Measurements from ENCODE around the gene A1BG.

A1BG gene

DNA sequence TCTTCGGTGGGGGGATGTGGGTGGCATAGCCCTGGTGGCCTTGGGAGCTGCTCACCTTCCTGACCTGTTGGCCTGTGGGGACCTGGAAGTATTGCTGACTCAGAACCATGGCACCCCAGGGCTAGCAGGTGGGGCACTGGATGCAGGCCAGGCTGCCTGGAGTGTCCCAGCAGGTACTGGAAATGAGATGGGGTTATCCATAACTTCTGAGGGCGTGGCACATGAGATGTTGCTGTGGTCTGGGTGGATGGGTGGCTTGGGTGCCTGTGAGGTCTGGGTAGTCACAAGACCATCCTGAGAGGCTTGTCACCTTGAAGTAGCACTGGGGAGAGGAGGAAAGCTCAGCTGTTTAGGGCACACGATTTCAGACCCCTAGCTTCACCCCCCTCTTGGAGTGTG lies 41.5 kb upstream of the A1BG start:
- DNase-seq (ENCODE audit: low read depth): no peak
- TF ChIP-seq, protein P1, sequence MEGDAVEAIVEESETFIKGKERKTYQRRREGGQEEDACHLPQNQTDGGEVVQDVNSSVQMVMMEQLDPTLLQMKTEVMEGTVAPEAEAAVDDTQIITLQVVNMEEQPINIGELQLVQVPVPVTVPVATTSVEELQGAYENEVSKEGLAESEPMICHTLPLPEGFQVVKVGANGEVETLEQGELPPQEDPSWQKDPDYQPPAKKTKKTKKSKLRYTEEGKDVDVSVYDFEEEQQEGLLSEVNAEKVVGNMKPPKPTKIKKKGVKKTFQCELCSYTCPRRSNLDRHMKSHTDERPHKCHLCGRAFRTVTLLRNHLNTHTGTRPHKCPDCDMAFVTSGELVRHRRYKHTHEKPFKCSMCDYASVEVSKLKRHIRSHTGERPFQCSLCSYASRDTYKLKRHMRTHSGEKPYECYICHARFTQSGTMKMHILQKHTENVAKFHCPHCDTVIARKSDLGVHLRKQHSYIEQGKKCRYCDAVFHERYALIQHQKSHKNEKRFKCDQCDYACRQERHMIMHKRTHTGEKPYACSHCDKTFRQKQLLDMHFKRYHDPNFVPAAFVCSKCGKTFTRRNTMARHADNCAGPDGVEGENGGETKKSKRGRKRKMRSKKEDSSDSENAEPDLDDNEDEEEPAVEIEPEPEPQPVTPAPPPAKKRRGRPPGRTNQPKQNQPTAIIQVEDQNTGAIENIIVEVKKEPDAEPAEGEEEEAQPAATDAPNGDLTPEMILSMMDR (IDR thresholded peaks at IDR 0.05; ENCODE audit: low read depth, low read length, missing control alignments): no peak
- no peak overlapping the region for H3K4me3 ChIP-seq (ENCODE audit: low read depth, low read length)
- in situ Hi-C loops (cut with HindIII; ENCODE audit: low sequenced_read_pairs): no loop called here

DNA sequence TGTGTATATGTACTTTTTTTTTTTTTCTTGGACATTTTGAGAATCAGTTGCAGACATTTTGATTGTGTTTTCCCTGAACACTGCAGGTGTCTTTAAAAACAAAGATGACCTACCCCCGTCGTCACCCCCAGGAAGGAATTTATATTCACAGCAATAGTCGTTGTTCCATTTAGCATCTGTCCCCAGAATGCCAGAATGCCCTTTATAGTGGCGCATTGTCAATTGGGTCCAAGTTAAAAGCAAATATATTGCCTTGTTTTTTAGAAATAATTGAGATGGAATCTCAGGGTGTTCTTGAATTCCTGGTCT lies 40.4 kb upstream of the A1BG start:
- TF ChIP-seq, protein P1 (IDR thresholded peaks at IDR 0.05; ENCODE audit: low read depth, low read length, missing control alignments): no peak
- in situ Hi-C loops (cut with HindIII; ENCODE audit: low sequenced_read_pairs): no loop called here
- H3K4me3 ChIP-seq (ENCODE audit: low read depth, low read length): no peak overlapping the region
- DNase-seq (ENCODE audit: low read depth): no peak

DNA sequence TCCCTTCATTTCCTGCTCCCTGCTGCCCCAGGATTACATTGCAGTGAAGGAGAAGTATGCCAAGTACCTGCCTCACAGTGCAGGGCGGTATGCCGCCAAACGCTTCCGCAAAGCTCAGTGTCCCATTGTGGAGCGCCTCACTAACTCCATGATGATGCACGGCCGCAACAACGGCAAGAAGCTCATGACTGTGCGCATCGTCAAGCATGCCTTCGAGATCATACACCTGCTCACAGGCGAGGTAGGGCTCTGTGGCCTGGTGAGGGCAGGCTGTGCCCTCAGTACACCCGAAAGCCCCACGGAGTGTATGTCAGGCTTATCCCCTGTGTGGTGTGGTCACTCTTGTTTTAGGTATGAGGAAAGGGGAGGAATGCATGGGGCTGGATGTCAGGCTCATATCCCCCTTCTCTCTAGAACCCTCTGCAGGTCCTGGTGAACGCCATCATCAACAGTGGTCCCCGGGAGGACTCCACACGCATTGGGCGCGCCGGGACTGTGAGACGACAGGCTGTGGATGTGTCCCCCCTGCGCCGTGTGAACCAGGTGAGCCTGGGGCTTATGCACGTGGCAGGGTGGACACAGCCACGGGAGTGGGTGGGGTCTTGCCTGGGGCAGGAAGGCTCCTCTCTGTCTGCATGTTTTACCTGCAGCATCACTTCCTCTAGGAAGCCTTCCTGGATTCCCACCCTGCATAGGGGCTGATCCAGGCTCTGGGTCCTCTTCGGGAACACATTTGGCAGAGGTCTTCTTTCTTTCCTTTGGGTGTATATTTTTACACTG lies 39.8 kb upstream of the A1BG start:
- TF ChIP-seq, protein P1 (IDR thresholded peaks at IDR 0.05; ENCODE audit: low read depth, low read length, missing control alignments): no peak
- no peak for DNase-seq (ENCODE audit: low read depth)
- H3K4me3 ChIP-seq (ENCODE audit: low read depth, low read length): no peak overlapping the region
- in situ Hi-C loops (cut with HindIII; ENCODE audit: low sequenced_read_pairs): no loop called here

DNA sequence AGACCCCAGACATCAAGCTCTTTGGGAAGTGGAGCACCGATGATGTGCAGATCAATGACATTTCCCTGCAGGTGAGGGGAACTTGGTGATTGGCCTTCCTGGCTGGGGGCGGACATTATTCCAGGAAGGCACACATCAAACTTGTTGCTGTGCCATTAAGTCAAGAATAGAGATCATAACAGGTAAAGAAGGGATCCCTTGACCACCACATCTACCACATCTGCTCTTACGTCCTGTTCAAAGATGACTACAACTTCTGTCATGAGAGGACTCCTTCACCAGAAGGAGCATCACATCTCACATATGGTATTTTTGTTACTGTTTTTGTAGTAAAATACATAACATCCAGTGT lies 34.9 kb upstream of the A1BG start:
- TF ChIP-seq, protein P1 (IDR thresholded peaks at IDR 0.05; ENCODE audit: low read depth, low read length, missing control alignments): no peak
- no peak for DNase-seq (ENCODE audit: low read depth)
- H3K4me3 ChIP-seq (ENCODE audit: low read depth, low read length): peak overlapping the region; percentile 88
- in situ Hi-C loops (cut with HindIII; ENCODE audit: low sequenced_read_pairs): no loop called here

DNA sequence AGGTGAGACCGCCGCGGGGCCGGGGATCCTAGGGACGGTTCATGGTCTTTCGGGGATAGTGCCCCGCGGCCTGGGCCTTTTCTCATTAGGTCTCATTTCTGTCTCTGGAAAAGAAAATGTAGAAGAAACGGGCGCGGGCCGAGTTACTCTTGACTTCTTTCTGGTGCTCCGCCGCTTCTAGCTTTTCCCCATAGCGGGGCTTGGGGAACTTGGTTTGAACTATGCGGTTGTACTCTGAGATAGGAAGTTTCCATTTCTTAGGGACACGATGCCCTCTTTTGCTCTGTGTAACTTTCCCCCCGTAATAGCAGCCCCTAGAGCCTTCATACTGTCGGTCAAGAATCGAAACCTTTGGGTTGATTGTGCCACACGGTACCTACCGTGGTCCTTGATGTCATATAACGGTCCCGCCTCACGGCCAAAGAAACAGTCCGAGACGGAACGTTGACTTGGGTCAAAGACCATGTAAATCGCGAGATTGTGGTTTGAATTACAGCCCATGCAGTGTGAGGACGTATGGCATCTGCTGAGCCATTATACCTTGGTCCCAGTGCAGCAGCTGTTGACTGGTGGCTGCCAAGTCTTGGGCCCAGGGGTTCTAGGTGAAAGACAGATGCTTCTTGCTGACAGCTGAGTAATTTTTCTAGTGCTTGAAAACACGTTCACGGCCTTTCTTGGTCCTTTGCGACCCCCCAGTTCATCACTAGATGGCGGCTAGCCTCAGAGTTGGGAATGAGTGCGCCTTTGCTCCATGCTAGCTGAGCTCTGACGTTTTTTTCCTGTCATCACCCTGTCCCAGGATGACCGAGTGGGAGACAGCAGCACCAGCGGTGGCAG lies 34.3 kb upstream of the A1BG start:
- no peak for DNase-seq (ENCODE audit: low read depth)
- peak overlapping the region; percentile 88 for H3K4me3 ChIP-seq (ENCODE audit: low read depth, low read length)
- in situ Hi-C loops (cut with HindIII; ENCODE audit: low sequenced_read_pairs): no loop called here
- TF ChIP-seq, protein P1 (IDR thresholded peaks at IDR 0.05; ENCODE audit: low read depth, low read length, missing control alignments): no peak

DNA sequence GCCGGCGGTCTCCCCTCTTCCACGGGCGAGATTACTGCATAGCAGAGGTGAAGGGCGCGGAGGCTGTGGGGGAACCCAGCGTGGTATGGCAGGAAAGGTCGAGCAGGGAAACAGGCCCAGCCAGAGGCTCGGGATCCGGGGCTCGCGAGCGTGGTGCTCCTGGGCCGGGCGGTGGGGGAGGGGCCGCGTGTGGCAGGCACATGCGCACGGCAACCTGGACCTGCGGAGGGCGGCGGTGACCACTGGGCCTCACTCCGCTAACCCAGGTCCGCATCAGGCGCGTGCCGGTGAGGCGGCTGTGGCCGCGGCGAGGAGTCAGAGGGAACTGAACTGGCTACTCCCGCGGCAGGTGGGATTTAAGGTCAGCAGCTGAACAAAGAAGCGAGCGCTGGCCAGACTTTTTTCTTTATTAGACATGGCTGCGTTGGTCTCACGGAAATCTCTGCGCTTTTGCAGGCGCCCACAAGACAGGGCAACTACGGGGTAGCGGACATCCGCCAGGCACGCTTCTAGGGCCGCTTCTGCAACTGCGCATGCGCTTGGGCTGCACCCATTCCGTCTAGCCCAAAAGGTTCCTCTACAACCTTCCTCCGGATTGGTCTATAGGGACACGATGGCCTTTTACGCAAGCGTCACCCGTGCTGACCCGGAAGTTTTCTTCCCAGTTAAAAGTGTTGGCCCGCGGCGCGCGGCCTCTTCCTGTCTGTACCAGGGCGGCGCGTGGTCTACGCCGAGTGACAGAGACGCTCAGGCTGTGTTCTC lies 33.5 kb upstream of the A1BG start, which contains the start of gene RPS5:
TSS of gene RPS5 (plus strand) at position 694 of the 762 bp plus-strand sequence. CDS start 869 bp downstream, outside the sequence.
- TF ChIP-seq, protein P1 (IDR thresholded peaks at IDR 0.05; ENCODE audit: low read depth, low read length, missing control alignments): no peak
- peak; percentile 95 for DNase-seq (ENCODE audit: low read depth)
- H3K4me3 ChIP-seq (ENCODE audit: low read depth, low read length): peak within 1 kb of the TSS; percentile 88
- in situ Hi-C loops (cut with HindIII; ENCODE audit: low sequenced_read_pairs): no loop called here
